Measurements from ENCODE around the gene RTN4RL1.

DNA sequence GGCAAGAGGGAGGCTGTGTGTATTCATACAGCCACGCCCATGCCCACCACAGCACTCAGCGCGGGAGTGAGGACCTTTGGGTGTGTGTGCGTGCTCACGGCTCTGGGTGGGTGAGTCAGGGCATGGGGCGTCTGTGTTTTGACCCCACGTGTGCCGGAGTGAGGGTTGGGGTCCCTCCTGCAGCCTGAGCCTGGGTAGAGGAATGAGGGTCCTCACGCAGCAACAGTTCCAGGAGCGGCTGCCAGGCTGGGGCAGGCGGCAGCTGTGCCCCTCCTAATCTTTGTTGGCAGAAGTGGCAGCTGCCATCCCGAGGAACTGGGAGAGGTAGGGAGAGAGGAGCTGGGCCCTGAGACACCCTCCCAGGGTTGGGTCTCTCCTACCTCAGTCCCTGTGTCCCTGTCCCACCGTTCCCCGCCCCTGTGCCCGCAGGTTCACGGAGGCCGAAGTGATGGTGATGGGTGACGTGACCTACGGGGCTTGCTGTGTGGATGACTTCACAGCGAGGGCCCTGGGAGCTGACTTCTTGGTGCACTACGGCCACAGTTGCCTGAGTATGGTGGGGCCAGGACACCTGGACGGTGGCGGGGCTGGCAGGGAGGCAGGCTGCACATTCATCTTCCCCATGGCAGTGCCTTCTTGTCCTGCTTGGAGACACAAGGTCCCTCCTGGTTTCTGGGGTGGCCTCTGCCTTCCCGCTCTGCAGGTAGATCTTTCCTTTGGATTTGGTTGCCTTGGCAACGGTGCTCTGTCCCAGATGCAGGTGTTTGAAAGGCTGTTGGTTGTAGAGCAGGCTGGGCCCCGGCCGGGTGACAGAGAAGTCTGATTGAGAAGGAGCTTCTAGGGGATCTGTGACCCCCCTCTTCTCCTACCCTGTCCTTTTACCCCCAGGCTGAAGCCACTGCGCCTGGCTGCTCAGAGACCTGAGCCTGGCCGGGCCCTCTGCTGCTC lies 10.7 kb upstream of the RTN4RL1 start:
- TF ChIP-seq, protein P1, sequence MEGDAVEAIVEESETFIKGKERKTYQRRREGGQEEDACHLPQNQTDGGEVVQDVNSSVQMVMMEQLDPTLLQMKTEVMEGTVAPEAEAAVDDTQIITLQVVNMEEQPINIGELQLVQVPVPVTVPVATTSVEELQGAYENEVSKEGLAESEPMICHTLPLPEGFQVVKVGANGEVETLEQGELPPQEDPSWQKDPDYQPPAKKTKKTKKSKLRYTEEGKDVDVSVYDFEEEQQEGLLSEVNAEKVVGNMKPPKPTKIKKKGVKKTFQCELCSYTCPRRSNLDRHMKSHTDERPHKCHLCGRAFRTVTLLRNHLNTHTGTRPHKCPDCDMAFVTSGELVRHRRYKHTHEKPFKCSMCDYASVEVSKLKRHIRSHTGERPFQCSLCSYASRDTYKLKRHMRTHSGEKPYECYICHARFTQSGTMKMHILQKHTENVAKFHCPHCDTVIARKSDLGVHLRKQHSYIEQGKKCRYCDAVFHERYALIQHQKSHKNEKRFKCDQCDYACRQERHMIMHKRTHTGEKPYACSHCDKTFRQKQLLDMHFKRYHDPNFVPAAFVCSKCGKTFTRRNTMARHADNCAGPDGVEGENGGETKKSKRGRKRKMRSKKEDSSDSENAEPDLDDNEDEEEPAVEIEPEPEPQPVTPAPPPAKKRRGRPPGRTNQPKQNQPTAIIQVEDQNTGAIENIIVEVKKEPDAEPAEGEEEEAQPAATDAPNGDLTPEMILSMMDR (IDR thresholded peaks at IDR 0.05), result no peak
- TF ChIP-seq EP300 (IDR thresholded peaks at IDR 0.05), result no peak
- TF ChIP-seq POLR2AphosphoS5 (IDR thresholded peaks at IDR 0.05), result no peak
